Loucy (cell line): Measurements from ENCODE around the gene LRIG1.
"Not testable (repeated sequence)": the region's sequence is repeated elsewhere in the genome, so short reads cannot be mapped to it uniquely, and the experiment has no call there.

Experiments
- EZH2phosphoT487 ChIP-seq: fragments of 200-600 bp; IDR thresholded peaks from 2 replicates; pipeline ENCODE4 v1.6.1; 2018; ENCODE audit warnings: antibody characterized with exemption, mild to moderate bottlenecking, moderate library complexity, borderline replicate concordance
- TF ChIP-seq, protein P1 (sequence below): fragments of 200-600 bp; sonication (generic); conservative IDR thresholded peaks from 2 replicates; pipeline ENCODE4 v1.5.1; 2014; ENCODE audit warnings: mild to moderate bottlenecking, antibody characterized with exemption, low read length

- TF ChIP-seq, protein P1, sequence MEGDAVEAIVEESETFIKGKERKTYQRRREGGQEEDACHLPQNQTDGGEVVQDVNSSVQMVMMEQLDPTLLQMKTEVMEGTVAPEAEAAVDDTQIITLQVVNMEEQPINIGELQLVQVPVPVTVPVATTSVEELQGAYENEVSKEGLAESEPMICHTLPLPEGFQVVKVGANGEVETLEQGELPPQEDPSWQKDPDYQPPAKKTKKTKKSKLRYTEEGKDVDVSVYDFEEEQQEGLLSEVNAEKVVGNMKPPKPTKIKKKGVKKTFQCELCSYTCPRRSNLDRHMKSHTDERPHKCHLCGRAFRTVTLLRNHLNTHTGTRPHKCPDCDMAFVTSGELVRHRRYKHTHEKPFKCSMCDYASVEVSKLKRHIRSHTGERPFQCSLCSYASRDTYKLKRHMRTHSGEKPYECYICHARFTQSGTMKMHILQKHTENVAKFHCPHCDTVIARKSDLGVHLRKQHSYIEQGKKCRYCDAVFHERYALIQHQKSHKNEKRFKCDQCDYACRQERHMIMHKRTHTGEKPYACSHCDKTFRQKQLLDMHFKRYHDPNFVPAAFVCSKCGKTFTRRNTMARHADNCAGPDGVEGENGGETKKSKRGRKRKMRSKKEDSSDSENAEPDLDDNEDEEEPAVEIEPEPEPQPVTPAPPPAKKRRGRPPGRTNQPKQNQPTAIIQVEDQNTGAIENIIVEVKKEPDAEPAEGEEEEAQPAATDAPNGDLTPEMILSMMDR: not testable (repeated sequence)
- not testable (repeated sequence) for TF ChIP-seq EZH2phosphoT487
Observed at GRCh38 chr3:66421144-66421543, 79.7 kb downstream of the LRIG1 start.
